Stimulated activated CD4-positive, alpha-beta T cell treated with anti-CD3 and anti-CD28 coated beads, Interleukin-1b, Interleukin-23, amount 100 ng/mL, for 48 hours (primary cell): ENCODE measurements around the gene SRP72.

Experiments
- DNase-seq: peaks from one replicate; pipeline ENCODE4 v3.0.0-alpha.2; 2020

SRP72 gene

DNA sequence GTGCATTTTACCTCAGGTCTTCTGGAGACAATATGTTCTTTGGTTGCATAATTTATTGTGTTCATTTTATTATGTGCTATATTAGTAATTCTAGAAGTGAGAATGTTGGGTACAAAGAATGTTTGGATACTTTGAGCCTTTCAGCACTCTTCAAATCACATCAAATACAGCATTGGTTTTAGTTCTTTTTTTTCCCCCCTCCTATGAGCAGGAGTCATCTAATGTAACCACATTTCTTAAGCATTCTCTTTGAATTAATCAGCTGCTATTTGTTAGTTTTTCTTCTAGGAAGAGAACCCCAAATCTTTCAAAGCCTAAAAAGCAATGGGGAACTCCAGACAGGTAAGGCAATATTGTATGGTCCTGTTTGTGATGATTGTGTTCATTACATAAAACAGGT is 84.9 kb downstream of the SRP72 start:
- no peak for DNase-seq
